K562 (cell line): Measurements from ENCODE around the gene PGS1. TPM values are rescaled to one million over a fixed set of nuclear protein-coding genes. Genes with fewer than 3 reads are reported as not detected.
A peak's percentile ranks its signal among the peaks of the same experiment; 100 is the strongest.

Source experiments
- ATAC-seq: fragments of 200-7000 bp; cut with Tn5 transposase; 3 replicates; pipeline ENCODE4 v1.9.1; 2020; ENCODE audit warnings: moderate library complexity
- BruUV-seq: library from RNA; stranded (reverse); fragments of 400-500 nt; replicated peaks from 2 replicates; lab custom pipeline; 2021; lab: Mats Ljungman, UMichigan
- CTCF ChIA-PET: fragments of 300-600 bp; formaldehyde crosslinking; extraction: SDS; loops from one replicate; lab custom pipeline; 2021; ENCODE audit warnings: low intra/inter-chr PET ratio; lab: Yijun Ruan, JAX
- POLR2A ChIA-PET: fragments of 300-600, 350-650 bp; sonication (Branson Sonifier 250); formaldehyde crosslinking; extraction: SDS; loops from one replicate; lab custom pipeline; 2021; ENCODE audit warnings: antibody characterized with exemption, inconsistent platforms; lab: Yijun Ruan, JAX
- DNase-seq, 4 experiments: peaks; one replicate each; pipeline versions ENCODE4 v3.0.0 to v3.0.0-alpha.2; 2011 to 2018; ENCODE audit warnings: low spot score in 3 of 4, mixed read lengths in 3 of 4; ENCODE audit errors: extremely low read depth in 1 of 4
- FAIRE-seq: peaks from 2 replicates; lab custom pipeline; 2011; peaks lifted over from hg19 to GRCh38; lab: Jason Lieb, UNC
- H2AFZ ChIP-seq: 2 replicates; pipeline ENCODE4 v1.6.0; 2011; ENCODE audit warnings: low read depth, low read length, control low read depth, inconsistent platforms
- H3K27ac ChIP-seq: fragments of 200-600 bp; 3 replicates; pipeline ENCODE4 v1.8.0; 2011; ENCODE audit warnings: low read depth, mild to moderate bottlenecking, control low read depth, inconsistent platforms, low read length, moderate library complexity, mixed read lengths; ENCODE audit errors: extremely low read depth
- H3K27me3 ChIP-seq, 2 experiments: fragments of 300-600 bp in 1 of 2; 2 replicates in 1 of 2; 3 replicates in 1 of 2; pipeline versions ENCODE4 v1.6.0 to v1.8.0; 2011; ENCODE audit warnings: inconsistent platforms in 2 of 2, low read length in 2 of 2, mild to moderate bottlenecking in 1 of 2, mixed read lengths in 1 of 2, moderate library complexity in 1 of 2; ENCODE audit not compliant: control insufficient read depth in 2 of 2, insufficient read depth in 2 of 2
- H3K36me3 ChIP-seq: fragments of 300-600 bp; 3 replicates; pipeline ENCODE4 v1.8.0; 2011; ENCODE audit warnings: mild to moderate bottlenecking, low read length, inconsistent platforms; ENCODE audit not compliant: control insufficient read depth, insufficient read depth
- H3K4me1 ChIP-seq, 2 experiments: fragments of 200-600 bp in 1 of 2; replicated peaks in 1 of 2; 2 replicates in 1 of 2; 3 replicates in 1 of 2; pipeline versions ENCODE4 v1.5.1 to v1.8.0; 2011; ENCODE audit warnings: inconsistent platforms in 2 of 2, low read length in 2 of 2, mild to moderate bottlenecking in 1 of 2, mixed read lengths in 1 of 2, moderate library complexity in 1 of 2; ENCODE audit not compliant: control insufficient read depth in 2 of 2, insufficient read depth in 2 of 2
- H3K4me2 ChIP-seq: 2 replicates; pipeline ENCODE4 v1.6.1; 2011; ENCODE audit warnings: low read length, control low read depth, inconsistent platforms, mixed read lengths; ENCODE audit not compliant: insufficient read depth
- H3K4me3 ChIP-seq: fragments of 200-600 bp; sonication (generic), shearing (Covaris generic); 2 replicates; pipeline ENCODE4 v1.5.1; 2016; ENCODE audit warnings: control low read depth, inconsistent platforms
- H3K79me2 ChIP-seq: fragments of 200-600 bp; 3 replicates; pipeline ENCODE4 v1.8.0; 2011; ENCODE audit warnings: low read length, inconsistent platforms; ENCODE audit not compliant: control insufficient read depth, insufficient read depth
- H3K9ac ChIP-seq, 2 experiments: 2 replicates each; pipeline versions ENCODE4 v1.6.0 to v1.6.1; 2011; ENCODE audit warnings: low read depth in 2 of 2, low read length in 2 of 2, control low read depth in 1 of 2, inconsistent platforms in 1 of 2, mild to moderate bottlenecking in 1 of 2, mixed read lengths in 1 of 2; ENCODE audit not compliant: insufficient read depth in 1 of 2
- H3K9me1 ChIP-seq: one replicate; pipeline ENCODE4 v1.6.0; 2011; ENCODE audit warnings: inconsistent platforms, mild to moderate bottlenecking, low read length, moderate library complexity; ENCODE audit not compliant: control insufficient read depth, insufficient read depth
- H3K9me3 ChIP-seq: replicated peaks from 2 replicates; pipeline ENCODE4 v1.5.1; 2011; ENCODE audit warnings: low read depth, low read length, inconsistent platforms; ENCODE audit not compliant: control insufficient read depth, insufficient read depth
- H4K20me1 ChIP-seq: replicated peaks from 2 replicates; pipeline ENCODE4 v1.6.1; 2011; ENCODE audit warnings: low read length, inconsistent platforms, mixed read lengths; ENCODE audit not compliant: control insufficient read depth, insufficient read depth
- CBX2 ChIP-seq: fragments of 200-600 bp; sonication (generic); IDR thresholded peaks from one replicate; pipeline ENCODE4 v1.6.1; 2012; ENCODE audit warnings: mild to moderate bottlenecking, low read length, inconsistent platforms; ENCODE audit not compliant: insufficient read depth, poor library complexity, severe bottlenecking
- NFYB ChIP-seq: IDR thresholded peaks from 2 replicates; pipeline ENCODE4 v1.6.1; 2011; ENCODE audit warnings: mild to moderate bottlenecking, moderate library complexity; ENCODE audit not compliant: insufficient read length; ENCODE audit errors: extremely low read depth
- NONO ChIP-seq, 2 experiments: fragments of 200-400 bp in 1 of 2; fragments of 450-650 bp in 1 of 2; formaldehyde crosslinking in 1 of 2; IDR thresholded peaks; 2 replicates each; pipeline ENCODE4 v1.6.1; 2017; ENCODE audit warnings: low read depth in 2 of 2, mild to moderate bottlenecking in 2 of 2, moderate library complexity in 2 of 2, low read length in 1 of 2
- RBM14 ChIP-seq: fragments of 200-400 bp; formaldehyde crosslinking; IDR thresholded peaks from 2 replicates; pipeline ENCODE4 v1.6.1; 2018; ENCODE audit warnings: low read depth, mild to moderate bottlenecking, low read length, moderate library complexity, borderline replicate concordance; ENCODE audit not compliant: insufficient read depth
- WGBS: fragments of 100-300 bp; shearing (Covaris generic); methylation state at CpG from one replicate; pipeline ENCODE4 v1.1.6; 2016; ENCODE audit warnings: low coverage, mixed read lengths; ENCODE audit not compliant: insufficient coverage; ENCODE audit errors: missing lambda C conversion rate; 5-methylcytosine and 5-hydroxymethylcytosine counted together
- in situ Hi-C: fragments of 300-500 bp; cut with MboI; formaldehyde crosslinking; loops from 4 replicates; pipeline ENCODE4 v1.15.0; 2018; ENCODE audit warnings: inconsistent platforms, mixed read lengths
- intact Hi-C: fragments of 100-400 bp; cut with micrococcal nuclease; formaldehyde crosslinking; loops from 2 replicates; pipeline ENCODE4 v1.14.2; 2022
- polyA plus RNA-seq, 8 experiments: library from polyadenylated mRNA; depleted of rRNA in 4 of 8; stranded (reverse) in 5 of 8; unstranded in 3 of 8; fragments of >200 nt; fragmentation: Nextera tagmentation in 2 of 8; fragmentation: Illumina TruSeq in 1 of 8; extraction: Ambion mirVana in 2 of 8; extraction: Trizol in 1 of 8; gene quantifications; 2 replicates each; pipeline versions ENCODE4 v1.2.1 to v1.2.3, GENCODE V29; 2011 to 2014; ENCODE audit warnings: inconsistent platforms in 1 of 8, missing spikeins in 1 of 8
- total RNA-seq, 7 experiments: library from RNA; depleted of rRNA in 6 of 7; stranded (reverse); fragments of >200 nt in 6 of 7; fragmentation: Illumina TruSeq in 2 of 7; extraction: Trizol in 2 of 7; gene quantifications; 2 replicates each; pipeline versions ENCODE4 v1.2.1 to v1.2.3, GENCODE V29; 2011 to 2021; ENCODE audit warnings: low replicate concordance in 1 of 7
- TF ChIP-seq, protein P1 (sequence below), 2 experiments: IDR thresholded peaks; 2 replicates each; pipeline ENCODE4 v1.6.1; 2011; ENCODE audit warnings: borderline replicate concordance in 1 of 2, control low read depth in 1 of 2, low read depth in 1 of 2, low read length in 1 of 2, mild to moderate bottlenecking in 1 of 2, mixed read lengths in 1 of 2, moderate library complexity in 1 of 2; ENCODE audit not compliant: insufficient read depth in 1 of 2, insufficient read length in 1 of 2, poor library complexity in 1 of 2, severe bottlenecking in 1 of 2; ENCODE audit errors: extremely low read depth in 1 of 2

The PGS1 gene
- total and polyA plus RNA-seq, 9 of the 15 experiments (the other 6 are each of a cell fraction or from before 2014, with no cell fraction given): 1.3 to 39.4 (median 22.3) TPM

DNA sequence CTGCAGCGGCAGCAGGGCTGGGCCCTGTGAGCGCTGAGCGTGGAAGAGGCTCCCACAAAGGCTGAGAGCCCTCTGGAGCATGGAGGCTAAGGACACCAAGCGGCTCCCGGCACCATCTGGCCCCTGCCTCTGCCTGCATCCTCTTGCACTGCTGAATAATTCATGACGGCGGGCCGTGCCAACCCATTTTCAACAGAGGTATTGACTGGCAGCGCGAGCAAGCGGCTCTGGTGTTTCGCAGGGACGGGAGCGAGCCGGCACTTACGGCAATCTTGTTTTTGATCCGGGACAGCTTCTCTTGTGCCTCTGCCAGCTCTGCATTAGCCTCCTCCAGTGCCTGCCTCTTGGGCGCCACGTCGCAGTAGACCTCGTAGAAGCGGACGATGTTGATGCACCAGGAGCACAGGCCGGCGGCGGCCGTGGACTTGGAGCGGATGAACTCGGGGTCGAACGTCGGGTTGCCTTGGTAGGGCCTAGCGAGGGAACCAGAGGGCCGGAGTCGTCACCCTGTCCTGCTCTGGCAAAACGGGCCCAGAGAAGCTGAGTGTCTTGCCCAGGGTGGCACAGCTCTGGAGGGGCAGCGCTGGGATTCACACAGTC is 80.4 kb downstream of the PGS1 start:
- Histone ChIP-seq H3K27me3 (peaks cover 61 to 92% of the 10 kb centered on the region in 2 experiments), H3K9me3 (no peaks in the 10 kb centered on the region), H3K27ac (no peak overlapping the region), H3K4me2 (no peak overlapping the region), H3K79me2 (no peaks in the 10 kb centered on the region), H3K9me1 (no peaks in the 10 kb centered on the region), H3K4me3 (no peak overlapping the region), H3K4me1 (peaks cover 0 to 13% of the 10 kb centered on the region in 2 experiments; a peak in 2 of 5 replicates), H3K36me3 (no peaks in the 10 kb centered on the region), H2AFZ (no peak overlapping the region), H3K9ac (no peak overlapping the region), H4K20me1 (peaks cover 4% of the 10 kb centered on the region; the same call in 1 of the 2 replicates)
- POLR2A ChIA-PET: interaction anchor here (0.6 kb wide), 1 partner anchor 167 kb away, joined by 3 read pairs; no protein-coding TSS in a partner anchor
- no peak for DNase-seq
- no peak for FAIRE-seq
- TF ChIP-seq NONO (IDR thresholded peaks at IDR 0.05; ENCODE audit: low read depth in 2 of 2, low read length in 1 of 2): no peak
- TF ChIP-seq RBM14: 0 out of 2 replicates have a peak, but pooled peaks have one; percentile 35
- no TSS peak for BruUV-seq
- CTCF ChIA-PET: no interaction called here
- peak; percentile 41; the same call in 2 of the 3 replicates for ATAC-seq
- WGBS: 17% methylated on average over 35 of the region's 37 CpGs
- intact Hi-C loops: no loop called here
- in situ Hi-C loops: no loop called here

DNA sequence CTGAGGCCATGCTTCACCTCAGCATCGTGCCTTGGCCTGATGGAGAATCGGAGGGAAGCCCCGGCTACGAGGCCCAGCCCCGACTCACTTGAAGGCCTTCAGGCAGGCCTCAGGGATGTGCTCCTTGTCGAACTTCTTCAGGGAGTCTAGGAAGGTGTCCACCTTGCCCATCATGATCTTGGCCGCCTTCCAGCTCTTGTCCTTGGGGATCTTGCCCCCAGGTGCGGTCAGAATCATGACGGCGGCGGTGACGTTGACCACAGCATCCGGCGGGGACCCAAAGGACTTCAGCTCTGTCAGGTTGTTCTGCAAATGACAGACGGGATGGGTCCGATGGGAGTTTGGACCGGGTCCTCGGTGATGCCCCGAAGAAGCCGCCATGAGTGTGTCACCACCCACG is 81.2 kb downstream of the PGS1 start:
- intact Hi-C loops: no loop called here
- Histone ChIP-seq H3K27me3 (peaks cover 55 to 88% of the 10 kb centered on the region in 2 experiments), H2AFZ (no peak overlapping the region), H3K9me1 (no peaks in the 10 kb centered on the region), H3K4me3 (no peak overlapping the region), H3K4me1 (peaks cover 0 to 10% of the 10 kb centered on the region in 2 experiments; a peak in 2 of 5 replicates), H3K9me3 (no peaks in the 10 kb centered on the region), H3K27ac (no peak overlapping the region), H3K79me2 (no peaks in the 10 kb centered on the region), H3K9ac (0 out of 4 replicates have a peak overlapping the region, but pooled peaks of 1 of the 2 experiments have one; percentile 38), H4K20me1 (no peaks in the 10 kb centered on the region), H3K36me3 (no peaks in the 10 kb centered on the region), H3K4me2 (no peak overlapping the region)
- CTCF ChIA-PET: no interaction called here
- POLR2A ChIA-PET: interaction anchor here (0.6 to 1.0 kb wide), 2 partner anchors 25 to 27 kb away, joined by 4 to 5 read pairs; no protein-coding TSS in a partner anchor
- in situ Hi-C loops: no loop called here
- no TSS peak for BruUV-seq
- 6% methylated on average over 21 of the region's 21 CpGs for WGBS
- TF ChIP-seq CBX2 (no peak), NFYB (no peak)
- TF ChIP-seq, protein P1, sequence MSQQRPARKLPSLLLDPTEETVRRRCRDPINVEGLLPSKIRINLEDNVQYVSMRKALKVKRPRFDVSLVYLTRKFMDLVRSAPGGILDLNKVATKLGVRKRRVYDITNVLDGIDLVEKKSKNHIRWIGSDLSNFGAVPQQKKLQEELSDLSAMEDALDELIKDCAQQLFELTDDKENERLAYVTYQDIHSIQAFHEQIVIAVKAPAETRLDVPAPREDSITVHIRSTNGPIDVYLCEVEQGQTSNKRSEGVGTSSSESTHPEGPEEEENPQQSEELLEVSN (IDR thresholded peaks at IDR 0.05; ENCODE audit: borderline replicate concordance in 1 of 2, extremely low read depth in 1 of 2, insufficient read depth in 1 of 2, insufficient read length in 1 of 2, low read depth in 1 of 2, low read length in 1 of 2, poor library complexity in 1 of 2, severe bottlenecking in 1 of 2): peak in 1 of 2 experiments; percentile 23
- DNase-seq: no peak
- no peak for FAIRE-seq
- ATAC-seq: no peak; the same call in 2 of the 3 replicates
